B cell (primary cell): ENCODE results near the gene TIMP2.
"Not testable (repeated sequence)": the region's sequence is repeated elsewhere in the genome, so short reads cannot be mapped to it uniquely, and the experiment has no call there.

Source experiments
- CTCF ChIP-seq: fragments of 200-600 bp; IDR thresholded peaks from one replicate; pipeline ENCODE4 v1.8.0; 2022; ENCODE audit warnings: antibody characterized with exemption, mild to moderate bottlenecking
- EZH2 ChIP-seq: IDR thresholded peaks from 2 replicates; pipeline ENCODE4 v1.6.1; 2012; ENCODE audit warnings: borderline replicate concordance, low read depth, mild to moderate bottlenecking, moderate library complexity, low read length; ENCODE audit not compliant: insufficient read depth, poor library complexity, severe bottlenecking

GRCh38 chr17:78867046-78867445 lies 58.1 kb downstream of the TIMP2 start:
- not testable (repeated sequence) for TF ChIP-seq CTCF, EZH2
